SU-DHL-6 (cell line): ENCODE measurements around the gene ITPK1.

Experiments
- EZH2phosphoT487 ChIP-seq: fragments of 200-600 bp; sonication (generic), shearing (Covaris generic); conservative IDR thresholded peaks from 2 replicates; pipeline ENCODE4 v1.6.1; 2018; ENCODE audit warnings: mild to moderate bottlenecking, antibody characterized with exemption, low read length, moderate library complexity, mixed read lengths
- TF ChIP-seq, protein P1 (sequence below): fragments of 200-600 bp; sonication (generic); IDR thresholded peaks from one replicate; pipeline ENCODE4 v1.5.1; 2017; ENCODE audit warnings: antibody characterized with exemption, mild to moderate bottlenecking, low read length, moderate library complexity; ENCODE audit not compliant: insufficient read depth, poor library complexity, severe bottlenecking

DNA sequence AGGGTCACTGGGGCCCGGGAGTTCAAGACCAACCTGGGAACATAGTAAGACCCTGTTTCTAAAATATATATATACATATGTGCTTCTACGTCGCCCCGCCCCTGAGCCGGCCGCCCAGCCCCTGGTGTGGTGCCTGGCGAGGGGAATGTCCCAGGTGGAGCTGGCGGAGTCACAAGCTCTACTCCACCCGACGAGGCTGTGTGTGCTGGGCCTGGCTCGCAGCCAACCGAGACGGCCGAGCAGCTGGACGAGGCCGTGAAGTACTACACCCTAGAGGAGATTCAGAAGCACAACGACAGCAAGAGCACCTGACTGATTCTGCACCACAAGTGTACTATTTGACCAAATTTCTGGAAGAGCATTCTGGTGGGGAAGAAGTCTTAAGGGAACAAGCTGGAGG lies 22.1 kb upstream of the ITPK1 start:
- TF ChIP-seq, protein P1, sequence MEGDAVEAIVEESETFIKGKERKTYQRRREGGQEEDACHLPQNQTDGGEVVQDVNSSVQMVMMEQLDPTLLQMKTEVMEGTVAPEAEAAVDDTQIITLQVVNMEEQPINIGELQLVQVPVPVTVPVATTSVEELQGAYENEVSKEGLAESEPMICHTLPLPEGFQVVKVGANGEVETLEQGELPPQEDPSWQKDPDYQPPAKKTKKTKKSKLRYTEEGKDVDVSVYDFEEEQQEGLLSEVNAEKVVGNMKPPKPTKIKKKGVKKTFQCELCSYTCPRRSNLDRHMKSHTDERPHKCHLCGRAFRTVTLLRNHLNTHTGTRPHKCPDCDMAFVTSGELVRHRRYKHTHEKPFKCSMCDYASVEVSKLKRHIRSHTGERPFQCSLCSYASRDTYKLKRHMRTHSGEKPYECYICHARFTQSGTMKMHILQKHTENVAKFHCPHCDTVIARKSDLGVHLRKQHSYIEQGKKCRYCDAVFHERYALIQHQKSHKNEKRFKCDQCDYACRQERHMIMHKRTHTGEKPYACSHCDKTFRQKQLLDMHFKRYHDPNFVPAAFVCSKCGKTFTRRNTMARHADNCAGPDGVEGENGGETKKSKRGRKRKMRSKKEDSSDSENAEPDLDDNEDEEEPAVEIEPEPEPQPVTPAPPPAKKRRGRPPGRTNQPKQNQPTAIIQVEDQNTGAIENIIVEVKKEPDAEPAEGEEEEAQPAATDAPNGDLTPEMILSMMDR = no peak
- TF ChIP-seq EZH2phosphoT487 = no peak
